ENCODE results near the gene CELSR1.
A peak's percentile ranks its signal among the peaks of the same experiment; 100 is the strongest.

CELSR1 gene

DNA sequence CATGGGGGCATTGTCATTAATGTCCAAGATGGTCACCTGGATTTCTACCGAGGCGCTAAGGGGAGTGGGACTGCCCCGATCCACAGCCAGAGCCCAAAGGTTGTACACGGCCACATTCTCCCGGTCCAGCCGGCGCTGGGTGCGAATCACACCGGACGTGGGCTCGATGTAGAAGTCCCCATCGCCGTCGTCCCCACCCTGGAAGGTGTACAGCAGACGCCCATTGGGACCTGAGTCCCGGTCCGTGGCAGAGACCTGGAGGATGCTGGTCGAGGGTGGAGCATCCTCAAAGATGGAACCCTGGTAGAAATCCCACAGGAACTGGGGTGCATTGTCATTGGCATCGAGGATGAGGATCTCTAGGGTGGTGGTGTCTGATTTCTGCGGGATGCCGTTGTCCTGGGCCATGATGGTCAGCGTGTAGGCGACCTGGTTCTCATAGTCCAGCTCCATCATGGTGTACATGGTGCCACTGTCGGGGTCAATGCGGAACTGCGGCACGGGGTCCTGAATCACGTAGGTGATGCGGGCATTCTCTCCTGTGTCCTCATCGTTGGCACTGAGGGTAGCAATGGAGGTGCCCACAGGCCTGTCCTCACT is 3.1 kb downstream of the CELSR1 start:
- Mint-ChIP-seq H3K9me3 (ENCODE audit: low read depth) (no peaks in the 10 kb centered on the region), H3K36me3 (no peaks in the 10 kb centered on the region)

DNA sequence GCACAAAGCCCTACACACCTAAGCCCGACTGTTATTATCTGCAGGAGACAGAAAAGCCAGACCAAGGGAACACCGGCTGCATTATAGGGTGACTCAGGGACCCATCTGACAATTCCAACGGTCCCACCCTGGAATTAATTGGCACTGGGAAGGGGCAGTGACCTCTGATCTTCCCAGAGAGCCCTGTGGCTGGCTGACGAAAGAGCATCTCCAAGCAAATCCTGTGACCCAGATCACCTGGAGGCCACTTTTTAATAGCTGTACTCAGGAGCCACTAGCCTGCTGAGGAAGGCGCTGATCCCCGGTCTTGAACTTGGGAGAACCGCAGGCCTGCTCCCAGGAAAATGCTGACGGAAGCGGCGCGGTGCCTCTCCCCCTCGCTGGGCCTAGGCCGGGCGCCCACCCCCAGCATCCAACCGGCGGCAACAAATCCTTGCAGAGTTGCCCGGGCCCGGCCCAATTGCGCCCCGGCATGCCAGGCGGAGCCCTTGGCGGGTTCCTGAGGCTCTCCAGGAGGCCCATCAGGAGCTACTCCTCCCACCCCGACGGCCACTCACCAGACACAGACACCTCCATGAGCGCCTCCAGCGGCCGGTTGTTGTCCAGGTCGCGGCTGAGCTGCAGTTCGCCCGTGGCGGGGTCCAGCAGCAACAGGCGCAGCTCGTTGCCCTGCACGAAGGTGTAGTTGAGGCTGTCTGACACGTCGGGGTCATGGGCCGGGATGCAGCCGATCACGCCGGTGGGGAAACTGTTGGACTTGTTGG is 4.2 kb downstream of the CELSR1 start:
- Mint-ChIP-seq H3K27ac (no peak overlapping the region), H3K4me1 (ENCODE audit: low read depth) (peaks cover 2% of the 10 kb centered on the region), H3K36me3 (no peaks in the 10 kb centered on the region), H3K27me3 (peaks cover 4% of the 10 kb centered on the region), H3K9me3 (ENCODE audit: low read depth) (no peaks in the 10 kb centered on the region), H3K4me3 (peak overlapping the region; percentile 10)

More for the DNA sequence above, 3.1 kb downstream of the CELSR1 start:
- no peak overlapping the region for H3K4me3 Mint-ChIP-seq
- H3K27me3 Mint-ChIP-seq: peaks cover 10% of the 10 kb centered on the region
- peaks cover 8% of the 10 kb centered on the region for H3K4me1 Mint-ChIP-seq (ENCODE audit: low read depth)
- no peak overlapping the region for H3K27ac Mint-ChIP-seq

- no peaks in the 10 kb centered on the region for H3K36me3 Mint-ChIP-seq
- no peak overlapping the region for H3K4me3 Mint-ChIP-seq
- H3K9me3 Mint-ChIP-seq (ENCODE audit: low read depth): no peaks in the 10 kb centered on the region
- no peaks in the 10 kb centered on the region for H3K4me1 Mint-ChIP-seq (ENCODE audit: low read depth)
- no peak overlapping the region for H3K27ac Mint-ChIP-seq
- peaks cover 4% of the 10 kb centered on the region for H3K27me3 Mint-ChIP-seq
These were observed 5.0 kb downstream of the CELSR1 start for GRCh38 chr22:46532416-46532815.

- H3K4me1 Mint-ChIP-seq (ENCODE audit: low read depth): no peaks in the 10 kb centered on the region
- no peaks in the 10 kb centered on the region for H3K36me3 Mint-ChIP-seq
- no peak overlapping the region for H3K4me3 Mint-ChIP-seq
- peaks cover 4% of the 10 kb centered on the region for H3K27me3 Mint-ChIP-seq
- H3K9me3 Mint-ChIP-seq (ENCODE audit: low read depth): no peaks in the 10 kb centered on the region
- no peak overlapping the region for H3K27ac Mint-ChIP-seq
These were observed 5.7 kb downstream of the CELSR1 start for GRCh38 chr22:46531581-46532175.

DNA sequence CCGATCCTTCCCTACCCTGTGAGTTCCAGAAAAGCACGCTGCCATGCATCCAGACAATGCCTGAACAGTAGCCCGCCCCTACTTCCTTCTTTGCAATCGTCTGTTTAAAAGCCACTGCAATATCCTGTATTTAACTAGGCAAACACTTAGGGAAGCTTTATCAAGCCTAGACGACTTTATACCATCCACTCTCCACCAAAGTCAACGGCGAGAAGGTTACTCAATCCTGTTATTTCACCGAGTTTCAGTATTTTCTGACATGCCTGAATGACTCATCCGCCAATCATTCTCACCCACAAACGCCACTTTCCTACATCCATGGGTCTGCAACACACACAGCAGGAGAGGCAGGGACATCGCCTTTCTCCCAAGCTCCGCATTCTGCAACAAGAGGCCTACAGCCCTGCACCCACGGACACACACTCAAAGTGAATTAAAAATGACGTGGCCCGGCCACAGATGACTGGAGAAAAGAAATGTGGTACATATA is 9.3 kb downstream of the CELSR1 start:
- no peaks in the 10 kb centered on the region for H3K9me3 Mint-ChIP-seq (ENCODE audit: low read depth)
- peaks cover 4% of the 10 kb centered on the region for H3K27me3 Mint-ChIP-seq
- no peak overlapping the region for H3K4me3 Mint-ChIP-seq
- no peak overlapping the region for H3K27ac Mint-ChIP-seq
- no peaks in the 10 kb centered on the region for H3K36me3 Mint-ChIP-seq
- H3K4me1 Mint-ChIP-seq (ENCODE audit: low read depth): no peaks in the 10 kb centered on the region

GRCh38 chr22:46526244-46526839 is 11.1 kb downstream of the CELSR1 start:
- no peaks in the 10 kb centered on the region for H3K9me3 Mint-ChIP-seq (ENCODE audit: low read depth)
- H3K27me3 Mint-ChIP-seq: peaks cover 2% of the 10 kb centered on the region
- no peaks in the 10 kb centered on the region for H3K4me1 Mint-ChIP-seq (ENCODE audit: low read depth)
- H3K4me3 Mint-ChIP-seq: no peak overlapping the region
- H3K36me3 Mint-ChIP-seq: no peaks in the 10 kb centered on the region
- no peak overlapping the region for H3K27ac Mint-ChIP-seq

DNA sequence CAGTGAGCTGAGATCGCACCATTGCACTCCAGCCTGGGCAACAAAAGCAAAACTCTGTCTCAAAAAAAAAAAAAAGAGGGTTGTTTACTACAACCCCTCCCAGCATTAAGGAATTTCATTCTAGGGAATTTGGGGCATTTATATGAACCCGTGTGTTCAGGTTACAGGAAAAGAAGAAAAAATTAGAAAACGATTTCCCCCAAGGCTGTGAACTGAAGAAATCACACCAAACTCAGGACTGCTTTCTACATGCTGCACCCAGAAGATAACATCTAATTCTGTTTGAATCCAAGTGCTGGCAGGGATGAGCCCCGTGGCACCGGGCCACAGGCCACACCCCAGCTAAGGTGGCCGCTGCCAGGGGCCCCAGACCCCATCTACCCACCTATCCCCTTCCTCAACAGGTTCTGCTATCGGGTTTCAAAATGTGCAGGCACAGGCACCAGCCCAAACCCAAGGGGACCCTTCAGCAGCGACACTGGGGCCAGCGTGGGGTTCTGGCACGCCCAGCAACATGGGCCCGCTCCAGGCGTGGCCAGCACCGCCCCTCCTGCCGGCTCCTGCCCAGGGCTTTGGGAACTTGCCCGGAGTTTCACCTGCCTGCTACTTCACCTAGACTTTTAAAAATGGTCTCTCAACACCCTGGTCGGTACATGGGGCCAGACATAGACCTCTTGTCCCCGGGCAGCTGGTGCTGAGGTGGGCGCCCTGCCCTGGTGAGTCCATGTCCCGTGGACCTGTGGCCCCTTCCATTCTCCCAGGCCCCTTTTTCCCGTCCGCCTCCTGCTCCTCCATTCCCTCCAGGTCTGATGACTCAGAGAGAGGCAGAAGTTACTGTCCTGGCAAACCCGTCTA is 11.8 kb downstream of the CELSR1 start:
- Mint-ChIP-seq H3K4me3 (no peak overlapping the region), H3K9me3 (ENCODE audit: low read depth) (no peaks in the 10 kb centered on the region), H3K27me3 (peaks cover 2% of the 10 kb centered on the region), H3K4me1 (ENCODE audit: low read depth) (no peaks in the 10 kb centered on the region), H3K36me3 (no peaks in the 10 kb centered on the region), H3K27ac (no peak overlapping the region)

DNA sequence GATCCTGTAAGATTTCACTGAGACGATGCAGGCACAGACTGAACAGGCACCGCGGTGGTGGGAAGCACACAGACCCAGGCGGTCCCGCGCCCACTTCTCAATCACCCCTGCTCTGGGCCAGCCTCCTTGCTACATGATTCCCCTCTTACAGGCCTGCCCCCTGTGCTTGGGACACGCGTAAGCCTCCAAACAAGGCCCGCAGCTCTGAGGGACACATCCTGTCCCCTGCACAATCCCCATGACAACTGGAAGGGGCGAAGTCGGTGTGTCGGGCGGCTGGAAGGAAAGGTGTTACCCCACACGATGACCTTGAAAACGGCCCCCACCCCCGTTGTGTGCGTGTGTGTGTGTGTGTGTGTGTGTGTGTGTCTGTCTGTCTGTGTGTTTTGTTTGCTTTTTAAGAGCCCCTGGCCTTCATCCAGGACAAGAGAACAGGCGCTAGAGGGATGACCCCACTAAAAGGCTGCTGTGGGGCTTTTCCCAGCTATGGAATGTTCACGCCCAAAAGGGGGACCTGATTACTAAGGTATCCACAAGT is 13.1 kb downstream of the CELSR1 start:
- H3K27ac Mint-ChIP-seq: no peak overlapping the region
- no peak overlapping the region for H3K4me3 Mint-ChIP-seq
- H3K36me3 Mint-ChIP-seq: no peaks in the 10 kb centered on the region
- peaks cover 2% of the 10 kb centered on the region for H3K27me3 Mint-ChIP-seq
- H3K9me3 Mint-ChIP-seq (ENCODE audit: low read depth): no peaks in the 10 kb centered on the region
- no peaks in the 10 kb centered on the region for H3K4me1 Mint-ChIP-seq (ENCODE audit: low read depth)

DNA sequence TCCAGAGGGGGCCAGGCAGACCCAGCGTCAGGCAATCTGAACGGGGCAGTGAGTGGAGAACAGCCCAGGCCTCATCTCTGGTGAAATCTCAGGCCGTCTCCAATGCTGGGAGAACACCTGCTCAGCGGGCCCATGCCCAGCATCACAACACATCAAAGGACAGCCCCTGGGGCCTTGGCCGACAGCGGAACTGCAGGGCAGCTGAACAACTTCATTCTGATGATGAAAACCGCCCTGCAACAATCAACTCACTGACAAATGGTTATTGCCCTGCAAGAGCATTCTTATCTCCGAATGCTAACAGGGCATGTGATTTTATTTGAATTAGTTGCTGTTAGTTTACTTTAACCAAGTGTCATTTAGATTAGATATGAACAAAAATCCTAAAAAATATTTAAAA is 14.6 kb downstream of the CELSR1 start:
- Mint-ChIP-seq H3K9me3 (ENCODE audit: low read depth) (no peaks in the 10 kb centered on the region), H3K4me3 (no peak overlapping the region), H3K36me3 (no peaks in the 10 kb centered on the region), H3K4me1 (ENCODE audit: low read depth) (no peaks in the 10 kb centered on the region), H3K27ac (no peak overlapping the region), H3K27me3 (peaks cover 2% of the 10 kb centered on the region)

GRCh38 chr22:46521994-46522393 is 15.4 kb downstream of the CELSR1 start:
- Mint-ChIP-seq H3K4me1 (ENCODE audit: low read depth) (no peaks in the 10 kb centered on the region), H3K27me3 (peaks cover 2% of the 10 kb centered on the region), H3K36me3 (no peaks in the 10 kb centered on the region), H3K4me3 (no peak overlapping the region), H3K27ac (no peak overlapping the region), H3K9me3 (ENCODE audit: low read depth) (no peaks in the 10 kb centered on the region)

GRCh38 chr22:46520880-46521279 is 16.5 kb downstream of the CELSR1 start:
- no peaks in the 10 kb centered on the region for H3K4me1 Mint-ChIP-seq (ENCODE audit: low read depth)
- H3K27ac Mint-ChIP-seq: no peak overlapping the region
- no peaks in the 10 kb centered on the region for H3K27me3 Mint-ChIP-seq
- H3K36me3 Mint-ChIP-seq: no peaks in the 10 kb centered on the region
- no peak overlapping the region for H3K4me3 Mint-ChIP-seq
- no peaks in the 10 kb centered on the region for H3K9me3 Mint-ChIP-seq (ENCODE audit: low read depth)

- Mint-ChIP-seq H3K4me1 (ENCODE audit: low read depth) (no peaks in the 10 kb centered on the region), H3K9me3 (ENCODE audit: low read depth) (no peaks in the 10 kb centered on the region), H3K36me3 (no peaks in the 10 kb centered on the region), H3K27me3 (no peaks in the 10 kb centered on the region), H3K4me3 (no peak overlapping the region), H3K27ac (no peak overlapping the region)
These were observed 18.0 kb downstream of the CELSR1 start for GRCh38 chr22:46519377-46519776.

DNA sequence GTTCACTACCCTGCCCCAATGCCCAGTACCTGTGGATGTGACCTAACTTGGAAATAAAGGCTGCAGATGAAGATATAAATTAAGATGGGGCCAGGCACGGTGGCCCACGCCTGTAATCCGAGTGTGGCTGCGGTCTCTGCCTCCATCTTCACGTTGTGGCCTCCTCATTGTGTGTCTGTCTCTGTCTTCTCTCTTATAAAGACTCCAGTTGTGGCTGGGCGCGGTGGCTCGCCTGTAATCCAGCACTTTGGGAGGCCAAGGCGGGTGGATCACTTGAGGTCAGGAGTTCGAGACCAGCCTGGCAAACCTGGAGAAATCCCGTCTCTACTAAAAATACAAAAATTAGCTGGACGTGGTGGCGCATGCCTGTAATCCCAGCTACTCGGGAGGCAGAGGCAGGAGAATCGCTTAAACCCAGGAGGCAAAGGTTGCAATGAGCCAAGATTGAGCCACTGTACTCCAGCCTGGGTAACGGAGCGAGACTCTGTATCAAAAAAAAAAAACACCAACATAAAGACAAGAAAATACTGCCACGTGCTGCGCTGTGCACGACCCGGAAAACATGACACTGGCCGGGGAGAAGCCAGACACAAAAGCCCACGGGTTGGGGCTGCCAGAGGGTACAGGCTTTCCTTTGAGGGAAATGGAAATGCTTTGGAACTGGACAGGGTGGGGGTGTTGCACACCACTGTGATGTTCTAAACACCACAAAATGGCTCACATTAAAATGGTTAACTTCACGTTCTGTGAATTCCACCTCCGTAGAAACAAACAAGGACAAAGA is 18.7 kb downstream of the CELSR1 start:
- Mint-ChIP-seq H3K27ac (no peak overlapping the region), H3K36me3 (no peaks in the 10 kb centered on the region), H3K27me3 (no peaks in the 10 kb centered on the region), H3K9me3 (ENCODE audit: low read depth) (no peaks in the 10 kb centered on the region), H3K4me3 (no peak overlapping the region), H3K4me1 (ENCODE audit: low read depth) (no peaks in the 10 kb centered on the region)

- H3K4me1 Mint-ChIP-seq (ENCODE audit: low read depth): no peaks in the 10 kb centered on the region
- H3K27me3 Mint-ChIP-seq: no peaks in the 10 kb centered on the region
- H3K4me3 Mint-ChIP-seq: no peak overlapping the region
- H3K9me3 Mint-ChIP-seq (ENCODE audit: low read depth): no peaks in the 10 kb centered on the region
- H3K27ac Mint-ChIP-seq: no peak overlapping the region
- H3K36me3 Mint-ChIP-seq: no peaks in the 10 kb centered on the region
These were observed 19.4 kb downstream of the CELSR1 start for GRCh38 chr22:46518038-46518437.
